ENCODE data around the gene FMNL2.

Gene FMNL2

DNA sequence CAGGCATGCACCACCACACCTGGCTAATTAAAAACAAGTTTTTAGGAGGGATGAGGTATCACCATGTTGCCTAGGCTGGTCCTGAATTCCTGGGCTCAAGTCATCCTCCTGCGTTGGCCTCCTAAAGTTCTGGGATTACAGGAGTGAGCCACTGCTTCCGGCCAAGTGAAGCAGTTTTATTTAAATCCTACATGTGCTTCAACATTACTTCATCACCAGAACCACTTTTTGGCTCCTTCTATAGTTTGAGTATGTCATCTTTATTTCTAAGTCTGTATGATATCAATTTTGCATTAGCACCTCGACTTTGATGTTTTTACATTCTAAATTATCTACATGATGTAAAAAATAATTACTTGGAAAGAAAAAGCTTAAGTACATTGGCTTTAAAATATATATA lies 144.3 kb downstream of the FMNL2 start:
- DNase-seq = no peak

DNA sequence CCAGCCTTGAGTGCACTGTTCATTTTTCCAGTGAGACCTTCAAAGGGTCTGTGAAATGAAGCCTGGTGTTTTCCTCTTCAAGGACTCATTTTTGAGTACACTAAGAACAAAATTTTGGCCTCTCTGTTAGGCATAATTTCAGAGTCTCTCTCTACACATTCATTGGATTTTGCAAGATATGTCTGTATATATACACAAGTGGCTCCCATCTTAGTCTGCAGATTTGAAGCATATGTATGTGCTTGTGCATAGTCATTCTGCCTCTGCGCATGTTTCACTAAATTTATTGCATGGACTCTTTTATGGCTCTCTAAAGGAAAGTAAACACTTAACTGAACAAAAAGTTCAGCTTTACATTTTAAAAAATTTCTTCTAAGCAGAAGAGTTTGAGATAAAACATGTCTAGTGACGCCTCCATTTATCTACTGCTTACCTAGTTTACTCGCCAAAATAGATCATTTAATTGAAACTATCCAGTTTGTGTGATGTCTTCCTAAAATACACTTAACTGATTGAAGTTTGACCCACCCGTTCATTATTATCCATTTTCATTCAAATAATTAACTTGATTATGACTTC lies 145.9 kb downstream of the FMNL2 start:
- no peak for DNase-seq

DNA sequence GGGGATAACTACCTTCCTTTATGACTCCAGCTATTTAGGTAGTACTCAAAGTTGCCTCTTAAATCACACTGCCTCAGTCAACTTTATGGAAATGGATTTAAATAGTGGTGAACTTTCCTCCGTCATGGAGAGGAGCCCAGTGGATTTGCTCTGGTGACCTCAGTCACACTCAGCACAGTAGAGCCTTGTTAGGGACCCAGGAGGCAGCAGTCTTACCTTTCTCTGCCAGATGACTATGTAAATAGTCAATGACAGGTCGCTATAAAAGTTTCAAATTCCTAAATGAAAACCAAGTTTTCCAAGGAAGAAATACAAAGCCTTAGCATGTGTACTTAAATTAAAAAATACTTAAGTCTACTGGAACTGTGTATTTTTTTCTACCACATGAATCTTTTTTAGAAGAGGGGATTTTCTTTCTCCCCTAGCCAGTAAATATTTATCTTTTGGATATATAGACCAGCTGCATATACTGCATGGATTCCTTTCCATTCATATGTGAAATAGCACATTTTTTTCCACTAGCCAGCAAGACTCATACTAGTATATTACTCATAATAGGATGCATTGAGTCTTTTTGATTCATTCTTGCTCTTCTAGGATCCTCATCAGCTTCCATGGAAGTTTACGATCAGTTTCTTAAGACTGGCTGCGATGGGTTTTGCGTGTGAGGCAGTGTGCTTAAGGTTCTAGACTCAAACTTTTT lies 147.1 kb downstream of the FMNL2 start:
- DNase-seq = no peak

DNA sequence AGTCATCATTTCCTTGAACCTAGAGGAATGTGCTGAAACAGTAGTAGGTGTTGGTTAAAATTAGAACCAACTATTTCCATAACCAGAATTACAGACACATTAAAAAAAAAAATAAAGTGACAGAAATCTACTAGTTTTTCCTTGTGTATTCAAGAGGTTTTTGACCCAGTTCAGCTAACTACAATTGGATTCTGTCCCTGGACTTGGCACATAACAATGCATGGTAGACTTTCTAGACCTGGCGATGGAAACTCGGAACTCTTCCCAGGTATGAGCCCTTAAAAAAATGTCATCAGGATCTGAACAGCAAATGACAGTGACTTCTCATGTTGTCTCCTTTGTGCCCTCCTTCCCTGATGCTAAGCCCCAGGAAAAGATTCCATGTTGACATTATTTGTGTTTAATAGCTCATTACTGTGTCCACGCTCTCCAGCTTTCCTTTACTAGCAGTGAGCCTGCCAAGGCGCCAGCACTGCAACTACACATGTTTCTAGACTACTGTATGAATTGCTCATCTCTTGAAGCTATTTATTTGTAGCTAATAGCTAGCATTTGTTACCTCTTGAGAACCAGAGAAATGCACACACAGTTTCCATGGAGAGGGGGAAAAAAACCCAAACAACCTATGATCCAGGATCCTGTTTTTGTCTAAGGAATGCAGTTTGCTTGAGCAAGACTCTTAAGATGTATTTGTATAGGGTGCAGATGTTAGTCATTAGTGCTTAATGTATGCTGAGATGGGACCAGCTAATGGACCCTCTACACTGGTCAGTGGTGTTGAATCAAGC lies 148.5 kb downstream of the FMNL2 start:
- DNase-seq = no peak

DNA sequence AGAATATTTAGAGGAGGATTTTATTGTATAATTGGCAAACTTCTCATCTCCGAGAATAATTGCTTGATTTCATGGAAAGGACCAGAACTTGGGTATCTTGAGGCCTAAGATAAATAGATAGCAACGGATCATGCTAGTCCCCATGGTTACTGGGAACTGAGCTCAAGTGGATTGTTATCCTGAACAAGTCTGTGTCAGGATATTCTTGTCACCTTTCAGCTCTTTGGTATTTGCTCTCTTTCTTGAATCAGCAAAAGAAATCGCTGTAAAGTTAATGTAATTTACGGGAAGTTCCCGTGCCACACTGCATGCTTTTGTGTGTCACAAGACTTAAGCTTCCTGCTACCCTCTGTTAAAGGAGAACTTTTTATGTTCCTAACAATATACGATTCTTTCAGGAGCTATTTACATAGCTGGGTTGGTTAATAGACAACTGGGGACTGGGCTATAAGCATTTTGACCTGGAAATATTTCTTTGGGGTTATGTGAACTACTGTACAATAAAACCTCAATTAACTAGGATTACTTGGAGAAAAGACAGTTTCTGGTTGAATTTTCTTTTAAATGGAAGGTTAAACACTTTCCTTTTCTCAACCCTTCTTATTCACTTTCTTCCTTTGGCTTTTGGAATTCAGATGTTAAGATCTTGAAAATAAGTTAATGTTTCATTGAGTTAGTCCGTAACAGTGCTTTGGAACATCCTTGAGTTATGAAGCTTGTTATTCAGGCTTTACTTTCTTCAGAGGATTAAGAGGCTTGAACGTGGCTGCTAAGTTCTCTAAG lies 151.2 kb downstream of the FMNL2 start:
- DNase-seq = no peak

GRCh38 chr2:152486737-152487400 lies 151.9 kb downstream of the FMNL2 start:
- DNase-seq = no peak

DNA sequence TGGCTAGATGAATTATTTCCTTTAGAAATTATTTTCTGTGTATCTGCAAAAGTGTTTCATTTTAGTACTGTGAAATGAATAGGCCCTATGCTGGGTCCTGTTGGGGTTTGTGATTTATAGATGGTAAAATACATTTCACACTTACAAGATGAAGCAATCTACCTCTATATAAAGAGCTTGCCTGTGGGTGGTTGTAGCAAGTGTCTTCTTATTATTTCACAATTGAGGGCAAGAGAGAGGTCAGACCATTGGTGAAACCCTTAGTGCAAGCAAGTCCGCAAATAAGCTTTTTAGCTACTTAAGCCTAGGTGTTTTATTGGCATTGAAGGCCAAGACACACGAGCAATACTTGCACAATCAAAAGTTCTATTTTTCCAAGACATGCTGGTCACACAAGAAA lies 153.1 kb downstream of the FMNL2 start:
- no peak for DNase-seq

GRCh38 chr2:152489364-152489763 lies 154.4 kb downstream of the FMNL2 start:
- no peak for DNase-seq

DNA sequence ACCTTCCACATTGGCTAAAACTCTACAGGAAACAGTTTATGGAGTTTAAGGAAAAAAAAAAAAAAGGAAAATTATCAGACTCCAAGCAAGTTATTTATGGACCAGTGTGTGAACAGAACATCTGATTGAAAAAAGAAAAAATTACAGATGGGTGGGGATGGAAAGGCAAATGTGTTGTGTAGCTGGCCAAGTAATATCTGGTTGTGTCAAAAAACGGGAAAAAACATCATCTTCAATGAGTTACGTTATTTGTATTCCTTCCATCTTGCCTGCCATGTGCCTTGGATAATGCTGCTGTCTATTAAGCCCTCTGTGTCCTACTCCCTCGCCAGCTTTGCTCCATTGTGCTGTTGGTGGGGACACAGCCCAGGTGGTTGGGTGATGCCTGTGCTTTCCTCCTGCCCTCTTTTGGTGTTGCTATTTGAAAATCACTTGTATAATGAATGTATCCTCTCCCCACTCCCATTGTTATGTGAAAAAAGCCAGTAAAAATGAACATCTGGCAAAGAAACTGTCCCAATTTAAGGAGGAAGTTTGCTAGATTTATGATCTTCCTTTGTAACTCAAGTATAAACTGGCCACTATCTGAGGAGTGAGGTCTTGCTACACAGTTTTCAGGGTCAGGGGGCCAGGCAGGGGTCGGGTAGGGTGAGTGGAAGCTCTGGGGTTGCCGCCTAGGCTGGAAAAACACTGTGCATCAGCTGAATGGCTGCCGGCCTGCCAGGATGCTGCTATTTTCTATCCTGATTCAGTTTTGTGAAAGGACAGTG lies 155.9 kb downstream of the FMNL2 start:
- no peak for DNase-seq

DNA sequence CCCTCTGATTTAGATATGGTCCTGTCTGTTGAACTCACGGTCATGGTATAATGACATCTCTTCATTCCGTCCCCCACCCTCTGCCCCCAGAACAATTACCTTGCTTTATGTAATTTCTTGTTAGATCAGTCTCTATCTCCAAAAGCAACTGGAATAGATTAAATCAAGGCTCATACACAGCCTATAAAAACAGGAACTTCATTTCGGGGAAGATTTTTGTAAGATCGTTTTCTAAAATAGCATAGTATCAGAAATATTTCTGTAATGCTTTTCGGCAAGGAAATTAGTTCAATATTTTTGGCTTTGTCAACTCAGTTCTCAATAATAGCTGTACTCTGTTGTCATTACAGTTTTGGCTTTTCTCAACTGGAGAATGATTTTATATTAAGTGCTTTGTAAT lies 157.2 kb downstream of the FMNL2 start:
- no peak for DNase-seq

DNA sequence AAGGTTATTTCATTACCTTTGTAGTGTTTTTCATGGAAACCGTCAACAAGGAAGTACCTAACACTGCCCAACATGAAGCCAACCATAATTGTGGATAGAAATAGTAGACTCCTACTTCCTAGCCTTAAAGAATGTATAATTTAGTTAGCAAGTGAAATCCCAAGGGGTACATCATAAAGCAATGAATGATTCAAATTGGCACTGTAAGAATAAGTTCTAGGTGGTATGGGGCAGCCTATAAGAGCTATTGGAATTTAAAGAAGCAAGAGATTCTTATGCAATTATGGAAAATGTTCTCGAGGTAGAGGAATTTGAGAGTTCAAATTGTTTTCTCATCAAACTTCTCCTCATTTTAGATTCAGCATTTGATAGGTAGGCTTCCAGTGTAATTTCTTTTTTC lies 157.9 kb downstream of the FMNL2 start:
- no peak for DNase-seq

- DNase-seq = no peak
Measured at GRCh38 chr2:152493417-152493816, 158.4 kb downstream of the FMNL2 start.

- DNase-seq = no peak
Measured at GRCh38 chr2:152493945-152494528, 159.1 kb downstream of the FMNL2 start.

GRCh38 chr2:152496371-152496770 lies 161.4 kb downstream of the FMNL2 start:
- no peak for DNase-seq

- DNase-seq = no peak
Measured at GRCh38 chr2:152497481-152498052, 162.6 kb downstream of the FMNL2 start.

DNA sequence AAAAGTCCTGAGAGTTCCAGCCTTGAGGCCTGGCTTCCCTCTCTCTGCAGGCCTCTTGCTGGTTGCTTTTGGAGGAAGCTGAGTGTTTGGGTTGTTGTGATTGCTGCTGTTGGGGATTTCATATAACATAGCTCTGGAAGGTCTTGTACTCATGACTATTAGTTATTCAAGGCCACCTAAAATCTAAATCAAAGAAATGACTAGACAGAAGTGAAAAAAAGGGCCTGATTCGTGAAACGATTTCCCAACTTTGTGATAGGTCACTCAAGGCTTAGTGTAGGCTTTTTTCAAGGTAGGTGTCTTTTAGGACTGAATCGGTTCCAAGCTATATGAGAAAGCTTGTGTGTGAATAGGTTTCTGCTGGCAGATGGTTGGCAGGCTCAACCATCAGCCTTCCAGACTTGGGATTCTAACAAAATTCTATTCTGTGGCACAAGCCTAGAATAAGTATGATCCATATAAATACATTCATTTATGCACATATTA lies 164.4 kb downstream of the FMNL2 start:
- DNase-seq = no peak

- no peak for DNase-seq
Measured at GRCh38 chr2:152499896-152500735, 165.1 kb downstream of the FMNL2 start.

DNA sequence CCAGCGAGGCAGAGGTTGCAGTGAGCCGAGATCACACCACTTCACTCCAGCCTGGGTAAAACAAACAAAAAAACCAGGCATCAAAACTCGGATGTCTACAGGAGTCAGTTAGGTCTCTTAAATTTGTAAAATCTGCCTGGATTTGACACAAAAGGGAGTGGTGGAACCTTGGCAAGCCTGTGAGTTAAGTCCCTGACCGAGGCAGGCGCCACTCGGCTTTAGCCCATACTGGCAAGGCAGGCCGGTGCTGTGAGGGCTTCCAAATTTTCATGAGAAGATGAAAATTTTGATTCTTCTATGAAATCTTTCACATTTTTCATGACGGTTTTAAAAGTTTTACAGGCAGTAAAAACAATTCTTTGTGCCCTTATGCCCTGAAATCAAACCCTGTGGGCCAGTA lies 165.8 kb downstream of the FMNL2 start:
- DNase-seq = no peak

DNA sequence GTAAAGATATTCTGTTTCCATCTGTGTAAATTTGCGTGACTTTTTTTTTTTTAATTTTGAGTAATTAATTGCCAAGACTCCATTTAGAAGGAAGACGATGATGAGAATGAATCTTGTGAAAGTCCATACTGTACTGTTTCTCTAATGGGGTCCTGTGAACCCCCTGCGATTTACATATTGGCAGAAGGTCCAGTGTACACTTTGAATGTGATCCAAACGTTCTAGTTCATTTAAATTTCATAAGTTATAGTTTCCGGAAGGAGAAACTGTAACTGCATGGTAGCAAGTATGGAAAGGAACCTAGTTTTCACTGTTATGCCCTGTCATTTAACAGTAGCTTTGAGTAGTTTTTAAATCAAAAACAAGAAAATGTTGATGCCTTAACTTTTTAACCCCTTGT lies 166.7 kb downstream of the FMNL2 start:
- DNase-seq = no peak

- no peak for DNase-seq
Measured at GRCh38 chr2:152504618-152505017, 169.6 kb downstream of the FMNL2 start.

All from NCI-H146 (cell line).